ENCODE measurements around the gene DCHS2.

Gene DCHS2

DNA sequence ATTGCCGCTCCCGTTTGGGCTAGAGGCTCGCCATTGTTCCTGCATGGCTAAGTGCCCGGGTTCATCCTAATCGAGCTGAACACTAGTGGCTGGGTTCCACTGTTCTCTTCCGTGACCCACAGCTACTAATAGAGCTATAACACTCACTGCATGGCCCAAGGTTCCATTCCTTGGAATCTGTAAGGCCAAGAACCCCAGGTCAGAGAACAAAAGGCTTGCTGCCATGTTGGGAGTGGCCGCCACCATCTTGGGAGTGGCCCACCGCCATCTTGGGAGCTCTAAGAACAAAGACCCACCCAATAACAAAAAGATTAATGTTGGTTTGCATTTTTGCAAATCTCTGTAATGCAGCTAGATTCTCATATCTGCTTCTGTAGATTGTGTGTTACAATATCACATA lies 299.0 kb downstream of the DCHS2 start:
- TF ChIP-seq, protein P1, sequence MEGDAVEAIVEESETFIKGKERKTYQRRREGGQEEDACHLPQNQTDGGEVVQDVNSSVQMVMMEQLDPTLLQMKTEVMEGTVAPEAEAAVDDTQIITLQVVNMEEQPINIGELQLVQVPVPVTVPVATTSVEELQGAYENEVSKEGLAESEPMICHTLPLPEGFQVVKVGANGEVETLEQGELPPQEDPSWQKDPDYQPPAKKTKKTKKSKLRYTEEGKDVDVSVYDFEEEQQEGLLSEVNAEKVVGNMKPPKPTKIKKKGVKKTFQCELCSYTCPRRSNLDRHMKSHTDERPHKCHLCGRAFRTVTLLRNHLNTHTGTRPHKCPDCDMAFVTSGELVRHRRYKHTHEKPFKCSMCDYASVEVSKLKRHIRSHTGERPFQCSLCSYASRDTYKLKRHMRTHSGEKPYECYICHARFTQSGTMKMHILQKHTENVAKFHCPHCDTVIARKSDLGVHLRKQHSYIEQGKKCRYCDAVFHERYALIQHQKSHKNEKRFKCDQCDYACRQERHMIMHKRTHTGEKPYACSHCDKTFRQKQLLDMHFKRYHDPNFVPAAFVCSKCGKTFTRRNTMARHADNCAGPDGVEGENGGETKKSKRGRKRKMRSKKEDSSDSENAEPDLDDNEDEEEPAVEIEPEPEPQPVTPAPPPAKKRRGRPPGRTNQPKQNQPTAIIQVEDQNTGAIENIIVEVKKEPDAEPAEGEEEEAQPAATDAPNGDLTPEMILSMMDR (IDR thresholded peaks at IDR 0.05; ENCODE audit: unreplicated experiment in 3 of 3) = no peak
- H3K27ac Mint-ChIP-seq = no peak overlapping the region
- H3K4me1 Mint-ChIP-seq = peaks cover 4% of the 10 kb centered on the region
- peaks cover 16% of the 10 kb centered on the region for H3K9me3 Mint-ChIP-seq
- H3K4me3 Mint-ChIP-seq = no peak overlapping the region
- H3K36me3 Mint-ChIP-seq (ENCODE audit: low read depth) = no peaks in the 10 kb centered on the region
- H3K27me3 Mint-ChIP-seq (ENCODE audit: low read depth) = no peaks in the 10 kb centered on the region

DNA sequence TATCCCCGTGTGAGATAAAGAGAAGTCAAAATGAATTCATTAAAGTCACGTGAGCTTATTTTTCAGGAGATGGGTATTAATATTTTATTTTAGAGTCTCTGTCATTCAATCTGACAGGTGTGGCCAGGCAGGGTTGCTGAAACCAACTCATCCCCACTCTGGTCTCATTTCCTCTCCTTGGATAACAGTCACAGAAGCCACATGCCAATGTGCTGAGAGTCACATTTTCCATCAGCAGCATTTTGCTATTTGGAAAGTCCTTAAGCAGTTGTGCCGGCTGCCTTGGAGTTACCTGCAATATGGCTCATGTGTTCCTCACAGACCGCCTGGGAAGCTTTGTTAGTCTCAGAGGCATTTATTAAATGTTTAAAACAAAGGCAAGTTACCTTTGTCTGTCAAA lies 302.3 kb downstream of the DCHS2 start:
- Mint-ChIP-seq H3K4me1 (peaks cover 12% of the 10 kb centered on the region), H3K27me3 (ENCODE audit: low read depth) (no peaks in the 10 kb centered on the region), H3K4me3 (no peak overlapping the region), H3K27ac (no peak overlapping the region), H3K36me3 (ENCODE audit: low read depth) (no peaks in the 10 kb centered on the region), H3K9me3 (no peaks in the 10 kb centered on the region)
- TF ChIP-seq, protein P1 (IDR thresholded peaks at IDR 0.05; ENCODE audit: unreplicated experiment in 3 of 3) = no peak

DNA sequence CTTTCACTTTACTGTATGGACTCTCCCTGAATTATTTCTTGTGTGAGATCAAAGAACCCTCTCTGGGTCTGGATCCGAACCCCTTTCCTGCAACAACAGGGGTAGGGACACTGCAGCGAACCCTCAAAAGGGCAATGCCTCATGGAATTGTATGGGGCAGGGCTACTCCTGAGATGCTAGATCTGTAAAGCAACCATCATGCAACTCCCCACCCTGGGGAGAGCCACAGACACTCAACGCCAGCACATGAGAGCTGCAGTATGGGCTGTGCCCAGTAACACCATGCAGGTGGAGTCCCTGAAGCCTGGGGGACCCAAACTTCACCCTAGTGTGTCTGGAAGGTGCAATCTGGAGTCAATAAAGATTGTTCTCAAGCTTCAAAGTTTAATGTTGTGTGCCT lies 304.7 kb downstream of the DCHS2 start:
- Mint-ChIP-seq H3K36me3 (ENCODE audit: low read depth) (no peaks in the 10 kb centered on the region), H3K4me1 (peaks cover 12% of the 10 kb centered on the region), H3K9me3 (no peaks in the 10 kb centered on the region), H3K27ac (no peak overlapping the region), H3K4me3 (no peak overlapping the region), H3K27me3 (ENCODE audit: low read depth) (no peaks in the 10 kb centered on the region)
- TF ChIP-seq, protein P1 (IDR thresholded peaks at IDR 0.05; ENCODE audit: unreplicated experiment in 3 of 3) = no peak

DNA sequence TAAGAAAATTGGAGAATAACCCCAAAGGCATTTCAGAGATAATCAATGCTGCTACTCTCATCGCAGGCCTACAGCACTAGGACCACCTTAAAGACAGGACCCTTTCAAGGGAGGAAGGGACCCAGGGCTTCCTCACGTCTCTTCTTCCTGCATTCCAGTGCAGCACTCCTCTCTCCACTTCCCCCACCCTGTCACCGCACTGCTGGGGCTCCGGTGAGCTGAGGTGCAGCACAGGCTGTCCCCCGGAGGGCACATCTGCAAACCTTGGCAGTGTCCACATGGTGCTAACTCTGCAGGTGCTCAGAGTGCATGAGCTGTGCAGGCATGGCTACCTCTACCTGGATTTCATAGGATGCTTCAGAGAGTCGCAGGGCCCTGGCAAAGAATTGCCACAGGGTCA lies 305.6 kb downstream of the DCHS2 start:
- peaks cover 12% of the 10 kb centered on the region for H3K4me1 Mint-ChIP-seq

DNA sequence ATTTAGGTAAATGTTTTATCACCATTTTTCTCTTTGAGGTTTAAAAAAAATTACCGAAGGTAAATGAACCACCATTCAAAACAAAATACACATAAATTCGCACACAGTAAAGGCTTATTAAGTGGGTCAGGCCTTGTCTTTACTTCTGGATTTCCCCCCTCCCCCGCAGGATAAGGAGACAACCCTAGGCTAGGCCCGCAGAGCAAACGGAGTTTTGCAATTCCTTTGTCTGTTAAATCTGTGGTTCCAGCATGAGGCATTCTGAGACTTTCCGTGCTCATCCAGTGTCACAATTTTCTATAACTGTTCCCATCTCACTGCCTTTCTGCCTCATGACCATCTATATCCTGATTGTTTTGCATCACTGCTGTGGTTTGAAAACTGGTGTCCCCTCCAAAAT lies 307.4 kb downstream of the DCHS2 start:
- H3K27ac Mint-ChIP-seq = no peak overlapping the region
- H3K4me1 Mint-ChIP-seq = peaks cover 12% of the 10 kb centered on the region
- H3K4me3 Mint-ChIP-seq = no peak overlapping the region
- H3K36me3 Mint-ChIP-seq (ENCODE audit: low read depth) = no peaks in the 10 kb centered on the region
- TF ChIP-seq, protein P1 (IDR thresholded peaks at IDR 0.05; ENCODE audit: unreplicated experiment in 3 of 3) = no peak
- no peaks in the 10 kb centered on the region for H3K9me3 Mint-ChIP-seq
- no peaks in the 10 kb centered on the region for H3K27me3 Mint-ChIP-seq (ENCODE audit: low read depth)

More for the DNA sequence above, 305.6 kb downstream of the DCHS2 start:
- Mint-ChIP-seq H3K36me3 (ENCODE audit: low read depth) (no peaks in the 10 kb centered on the region), H3K27me3 (ENCODE audit: low read depth) (no peaks in the 10 kb centered on the region), H3K9me3 (no peaks in the 10 kb centered on the region), H3K27ac (no peak overlapping the region), H3K4me3 (no peak overlapping the region)
- TF ChIP-seq, protein P1 (IDR thresholded peaks at IDR 0.05; ENCODE audit: unreplicated experiment in 3 of 3) = no peak

DNA sequence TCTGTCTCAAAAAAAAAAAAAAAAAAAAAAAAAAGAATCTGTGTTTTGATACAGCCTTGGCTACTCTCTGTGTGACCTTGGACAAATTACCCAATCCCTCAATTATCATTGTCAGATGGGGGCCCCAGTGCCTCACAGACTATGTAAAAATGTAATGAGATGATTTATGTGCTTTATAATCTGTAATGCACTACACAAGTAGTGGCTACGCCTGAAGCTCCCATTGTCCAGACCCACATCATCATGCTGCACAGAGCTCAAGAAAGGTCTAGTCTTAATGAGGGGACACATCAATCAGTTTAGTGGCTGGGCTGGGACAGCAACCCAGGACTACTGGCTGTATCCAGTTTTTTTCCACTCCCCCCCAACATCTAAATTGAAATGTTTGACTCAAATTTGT lies 308.3 kb downstream of the DCHS2 start:
- Mint-ChIP-seq H3K27me3 (ENCODE audit: low read depth) (no peaks in the 10 kb centered on the region), H3K9me3 (no peaks in the 10 kb centered on the region), H3K36me3 (ENCODE audit: low read depth) (no peaks in the 10 kb centered on the region), H3K4me3 (no peak overlapping the region), H3K27ac (peak overlapping the region in 1 of 3 experiments; percentile 19), H3K4me1 (peaks cover 7% of the 10 kb centered on the region)
- TF ChIP-seq, protein P1 (IDR thresholded peaks at IDR 0.05; ENCODE audit: unreplicated experiment in 3 of 3) = no peak

Measured in nephron (organoid).